ENCODE data around the gene MUC2.

- TF ChIP-seq CTCF (conservative IDR thresholded peaks at IDR 0.05; ENCODE audit: low read length) (no peak), EZH2phosphoT487 (IDR thresholded peaks at IDR 0.05; ENCODE audit: borderline replicate concordance) (no peak)
Measured at GRCh38 chr11:1116104-1116503, 41.4 kb downstream of the MUC2 start.
